Coronary artery (tissue), 2 donors: ENCODE data around the gene RNF207.

ENCODE experiments used
- DNase-seq: peaks from one replicate; pipeline ENCODE4 v3.0.0-alpha.2; 2017; ENCODE audit warnings: low spot score
- H3K27ac ChIP-seq, 2 donors: fragments of 200-600 bp; sonication (generic); one replicate each; pipeline ENCODE4 v1.5.1; 2016 to 2019
- H3K4me3 ChIP-seq: fragments of 200-600 bp; sonication (generic); 2 replicates; pipeline ENCODE4 v1.5.1; 2016; ENCODE audit warnings: mild to moderate bottlenecking, moderate library complexity
- TF ChIP-seq, protein P1 (sequence below): fragments of 200-600 bp; sonication (generic); IDR thresholded peaks from one replicate; pipeline ENCODE4 v1.5.1; 2019; ENCODE audit warnings: antibody characterized with exemption

Gene RNF207

DNA sequence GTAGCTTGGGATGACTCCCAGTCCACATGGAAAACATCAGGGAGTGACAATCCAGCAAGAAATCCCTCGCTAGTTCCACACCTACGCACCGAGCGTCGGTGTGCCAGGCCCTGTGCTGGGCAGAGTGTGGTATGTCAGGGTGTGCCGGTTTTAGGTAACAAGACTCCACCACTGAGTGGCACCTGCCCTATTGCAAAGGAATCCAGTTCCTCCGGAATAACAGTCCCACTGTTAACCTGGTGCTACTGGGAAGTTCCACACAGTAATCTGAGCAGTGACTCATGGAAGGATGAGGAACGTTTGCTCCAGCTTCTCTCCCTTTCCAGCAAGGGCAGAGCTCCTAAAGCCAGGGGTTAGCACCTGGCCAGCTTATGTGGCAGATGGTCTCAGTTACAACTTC, 14.3 kb downstream of the RNF207 start:
- Histone ChIP-seq H3K4me3 (no peak overlapping the region), H3K27ac (no peak overlapping the region)
- TF ChIP-seq, protein P1, sequence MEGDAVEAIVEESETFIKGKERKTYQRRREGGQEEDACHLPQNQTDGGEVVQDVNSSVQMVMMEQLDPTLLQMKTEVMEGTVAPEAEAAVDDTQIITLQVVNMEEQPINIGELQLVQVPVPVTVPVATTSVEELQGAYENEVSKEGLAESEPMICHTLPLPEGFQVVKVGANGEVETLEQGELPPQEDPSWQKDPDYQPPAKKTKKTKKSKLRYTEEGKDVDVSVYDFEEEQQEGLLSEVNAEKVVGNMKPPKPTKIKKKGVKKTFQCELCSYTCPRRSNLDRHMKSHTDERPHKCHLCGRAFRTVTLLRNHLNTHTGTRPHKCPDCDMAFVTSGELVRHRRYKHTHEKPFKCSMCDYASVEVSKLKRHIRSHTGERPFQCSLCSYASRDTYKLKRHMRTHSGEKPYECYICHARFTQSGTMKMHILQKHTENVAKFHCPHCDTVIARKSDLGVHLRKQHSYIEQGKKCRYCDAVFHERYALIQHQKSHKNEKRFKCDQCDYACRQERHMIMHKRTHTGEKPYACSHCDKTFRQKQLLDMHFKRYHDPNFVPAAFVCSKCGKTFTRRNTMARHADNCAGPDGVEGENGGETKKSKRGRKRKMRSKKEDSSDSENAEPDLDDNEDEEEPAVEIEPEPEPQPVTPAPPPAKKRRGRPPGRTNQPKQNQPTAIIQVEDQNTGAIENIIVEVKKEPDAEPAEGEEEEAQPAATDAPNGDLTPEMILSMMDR = no peak
- no peak for DNase-seq

DNA sequence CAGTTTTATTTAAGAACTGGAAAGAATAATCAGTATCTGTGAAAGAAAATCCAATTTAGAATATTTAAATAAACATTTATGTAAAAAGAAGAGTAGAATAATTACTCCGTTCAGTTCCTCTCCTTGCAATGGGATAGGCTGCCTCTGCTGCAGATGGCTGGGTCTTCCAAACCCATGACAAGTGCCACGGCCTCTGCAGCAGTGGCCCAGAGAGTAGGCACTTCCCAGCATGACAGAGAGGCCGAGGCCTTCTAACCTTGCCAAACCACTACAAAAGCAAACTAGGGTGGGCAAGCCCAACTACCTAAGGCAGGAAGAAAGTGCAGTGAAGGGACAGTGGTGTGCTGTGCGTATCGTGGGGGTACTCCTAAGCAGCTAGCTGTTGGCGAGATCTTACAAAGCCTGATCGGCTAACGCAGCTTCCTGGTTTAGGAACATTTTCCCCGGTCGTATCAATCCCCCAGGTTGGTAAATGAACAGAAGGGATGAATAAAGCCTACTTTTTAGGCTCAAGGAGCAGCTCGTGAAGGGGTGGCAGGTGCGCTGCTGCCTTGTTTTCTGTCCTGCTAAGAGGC, 15.4 kb downstream of the RNF207 start:
- no peak overlapping the region for H3K27ac ChIP-seq
- no peak overlapping the region for H3K4me3 ChIP-seq
- TF ChIP-seq, protein P1 = no peak
- no peak for DNase-seq

DNA sequence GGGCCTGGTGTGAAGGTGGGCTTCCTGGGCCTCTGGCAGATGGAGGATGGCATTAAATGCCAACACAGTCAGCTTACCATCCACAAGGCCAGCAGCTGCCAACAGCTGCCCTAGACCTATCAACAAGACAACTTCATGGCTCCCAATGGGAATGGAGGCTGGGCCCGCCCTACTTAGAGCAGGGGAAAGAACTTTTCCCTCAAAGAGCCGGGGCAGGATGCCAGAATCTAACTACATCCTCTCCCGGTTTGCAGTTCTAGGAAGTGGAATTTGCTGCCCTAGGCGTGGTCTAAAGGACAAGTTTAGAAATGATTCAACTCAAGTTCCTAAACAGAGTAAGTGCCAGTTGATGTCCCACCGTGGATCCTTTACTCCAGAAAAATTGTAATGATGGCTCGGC, 16.7 kb downstream of the RNF207 start:
- TF ChIP-seq, protein P1 = no peak
- DNase-seq = no peak
- peak overlapping the region in 1 of 2 donors; percentile 41 for H3K27ac ChIP-seq
- H3K4me3 ChIP-seq = no peak overlapping the region

DNA sequence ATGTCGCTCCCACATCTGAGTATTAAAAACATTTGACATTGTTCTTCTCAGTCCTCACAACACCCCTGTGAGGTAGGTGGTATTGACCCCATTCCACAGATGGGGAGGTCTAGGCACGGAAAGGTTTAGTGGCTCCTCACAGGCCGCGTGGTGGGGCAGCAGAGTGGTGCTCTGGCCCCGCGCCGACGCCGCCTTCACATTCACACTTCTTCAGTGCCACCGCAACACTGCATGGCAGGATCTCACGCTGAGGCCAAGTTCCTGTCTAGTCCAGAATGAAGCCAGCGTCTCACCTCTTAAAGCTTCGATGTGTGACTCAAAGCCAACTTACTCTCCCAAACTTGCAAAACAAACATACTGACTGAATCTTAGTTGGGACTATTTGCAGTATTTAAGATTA, 17.7 kb downstream of the RNF207 start:
- peak overlapping the region in 1 of 2 donors; percentile 41 for H3K27ac ChIP-seq
- H3K4me3 ChIP-seq = no peak overlapping the region
- no peak for DNase-seq
- TF ChIP-seq, protein P1 = no peak

DNA sequence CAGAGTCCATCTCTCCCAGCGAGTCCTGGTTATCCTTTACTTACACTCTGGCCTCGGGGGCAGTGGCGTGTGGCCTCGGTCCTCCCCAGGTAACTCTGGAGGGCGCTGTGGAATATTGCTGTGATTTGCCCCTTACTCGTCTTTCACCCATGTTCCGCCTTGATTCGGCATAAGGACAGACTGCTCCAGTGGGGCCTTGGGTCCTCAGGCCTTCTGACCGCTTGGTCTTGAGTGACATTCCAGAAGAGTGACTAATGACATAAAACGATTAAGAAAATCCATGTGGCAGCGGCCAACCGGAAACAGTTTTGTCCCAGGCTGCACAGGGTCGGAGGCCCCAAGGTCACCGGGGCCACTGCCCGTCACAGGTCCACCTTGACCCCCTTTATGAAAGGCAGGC, 18.8 kb downstream of the RNF207 start:
- Histone ChIP-seq H3K4me3 (no peak overlapping the region), H3K27ac (no peak overlapping the region)
- DNase-seq = no peak
- TF ChIP-seq, protein P1 = no peak

DNA sequence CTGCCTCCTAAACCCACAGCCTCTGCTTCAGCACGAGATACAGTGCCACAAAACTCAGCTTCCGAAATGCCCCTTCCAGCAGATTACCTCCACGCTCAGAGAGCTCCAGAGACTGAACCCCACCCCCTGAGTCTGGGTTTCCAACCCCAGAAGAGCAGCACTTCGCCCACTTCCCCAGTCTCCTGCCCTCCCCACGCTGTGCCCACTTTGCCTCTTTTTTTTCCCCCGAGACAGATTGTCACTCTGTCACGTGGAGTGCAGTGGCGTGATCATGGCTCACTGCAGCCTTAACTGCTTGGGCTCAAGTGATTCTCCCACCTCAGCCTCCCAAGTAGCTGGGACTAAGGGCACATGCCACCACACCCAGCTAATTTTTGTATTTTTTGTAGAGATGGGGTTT, 19.7 kb downstream of the RNF207 start:
- TF ChIP-seq, protein P1 = no peak
- DNase-seq = no peak
- H3K4me3 ChIP-seq = no peak overlapping the region
- no peak overlapping the region for H3K27ac ChIP-seq

DNA sequence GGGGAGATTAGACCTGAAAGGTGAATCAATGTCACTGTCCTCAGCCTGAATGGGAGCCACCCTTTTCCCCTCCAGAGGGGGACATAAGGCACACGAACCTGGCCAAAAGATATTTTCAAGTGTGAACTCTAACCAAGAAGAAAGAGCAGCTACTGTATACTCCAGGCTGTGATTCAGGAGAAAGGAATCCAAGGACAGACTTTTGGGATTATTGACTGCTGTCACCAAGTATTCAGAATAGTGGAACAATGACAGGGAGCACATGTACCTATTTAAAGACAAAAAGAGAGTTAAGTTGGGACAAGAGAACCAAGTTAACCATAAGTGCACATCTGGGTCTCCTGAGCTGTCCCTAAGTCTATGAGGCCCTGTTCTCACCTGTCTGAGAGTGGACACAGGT, 27.5 kb downstream of the RNF207 start:
- TF ChIP-seq, protein P1 = no peak
- no peak for DNase-seq
- H3K27ac ChIP-seq = no peak overlapping the region
- no peak overlapping the region for H3K4me3 ChIP-seq
